Raji (cell line): Measurements from ENCODE around the gene PARD3B.

Experiments
- POLR2A ChIP-seq: IDR thresholded peaks from 2 replicates; pipeline ENCODE4 v1.6.1; 2011; ENCODE audit warnings: low read depth, low read length, control low read depth; ENCODE audit not compliant: insufficient read depth

Gene PARD3B

DNA sequence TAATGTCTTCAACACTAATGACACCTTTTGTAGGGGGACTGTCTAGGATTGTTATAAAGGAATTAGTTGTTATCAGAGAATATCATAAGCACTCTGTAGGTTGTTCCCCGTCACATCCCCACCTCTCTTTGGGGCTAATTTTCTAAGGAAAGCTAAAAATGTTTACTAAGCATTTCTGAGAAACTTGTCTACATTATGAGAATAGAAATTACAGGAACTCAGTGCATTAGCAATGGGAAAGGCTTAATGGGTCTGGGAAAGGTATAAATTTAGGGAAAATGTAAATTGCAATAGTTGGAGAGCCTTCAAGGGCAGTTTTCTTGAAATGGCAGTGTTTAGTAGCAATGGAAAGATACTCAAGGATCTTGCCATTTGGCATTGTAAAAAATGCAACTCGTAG, 879.8 kb downstream of the PARD3B start:
- TF ChIP-seq POLR2A: no peak

DNA sequence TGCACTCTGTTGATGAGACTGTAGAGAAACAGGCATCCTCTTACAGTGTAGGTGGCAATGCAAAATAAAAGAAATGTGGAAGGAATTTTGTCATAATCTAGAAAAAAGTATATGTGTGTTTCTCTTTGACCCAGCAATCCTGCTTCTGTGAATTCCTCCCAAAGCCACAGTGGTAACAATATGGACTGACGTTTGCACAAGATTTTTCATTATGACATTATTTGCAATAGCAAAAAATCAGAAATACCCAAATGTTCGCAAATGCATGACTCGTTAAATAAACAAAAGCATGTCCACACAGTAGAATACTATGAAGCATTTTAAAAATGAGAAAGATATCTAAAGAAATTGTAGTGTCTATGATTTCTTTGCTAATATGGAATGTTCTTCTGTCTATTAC, 881.8 kb downstream of the PARD3B start:
- TF ChIP-seq POLR2A: no peak

DNA sequence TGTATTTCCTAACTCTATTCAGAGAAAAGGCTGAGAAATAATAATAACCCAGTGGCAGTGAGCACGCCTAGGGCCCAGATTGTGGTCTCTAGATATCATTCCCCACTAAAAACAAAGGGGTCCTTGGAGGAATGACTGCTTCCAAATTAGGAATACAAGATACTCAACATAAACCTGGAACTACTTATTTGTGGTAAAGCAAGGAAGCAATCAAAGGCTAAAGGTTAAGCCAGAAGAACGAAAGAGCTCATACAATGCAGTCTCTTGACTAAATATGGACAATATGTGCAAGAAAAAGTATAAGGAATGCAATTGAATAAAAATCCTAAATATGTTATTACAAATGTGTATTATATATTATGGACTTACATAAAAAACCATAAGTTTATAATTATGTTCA, 883.5 kb downstream of the PARD3B start:
- TF ChIP-seq POLR2A: no peak

DNA sequence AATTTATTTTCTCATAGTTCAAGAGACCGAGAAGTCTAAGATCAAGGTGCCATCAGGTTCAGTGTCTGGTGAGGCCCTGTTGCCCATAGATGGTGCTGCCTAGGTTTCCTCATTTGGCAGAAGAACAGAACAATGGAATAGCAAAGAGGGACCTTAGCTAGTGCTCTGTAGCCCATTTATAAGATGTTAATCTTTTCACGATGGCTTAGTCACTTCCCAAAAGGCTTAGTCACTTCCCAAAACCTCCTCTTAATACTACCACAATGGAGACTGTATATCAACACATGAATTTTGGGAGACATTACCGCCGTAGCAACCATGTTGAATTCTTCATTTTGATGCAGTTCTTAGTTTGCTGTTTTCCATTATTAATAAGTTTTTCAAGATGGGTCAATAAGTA, 890.7 kb downstream of the PARD3B start:
- TF ChIP-seq POLR2A: no peak

DNA sequence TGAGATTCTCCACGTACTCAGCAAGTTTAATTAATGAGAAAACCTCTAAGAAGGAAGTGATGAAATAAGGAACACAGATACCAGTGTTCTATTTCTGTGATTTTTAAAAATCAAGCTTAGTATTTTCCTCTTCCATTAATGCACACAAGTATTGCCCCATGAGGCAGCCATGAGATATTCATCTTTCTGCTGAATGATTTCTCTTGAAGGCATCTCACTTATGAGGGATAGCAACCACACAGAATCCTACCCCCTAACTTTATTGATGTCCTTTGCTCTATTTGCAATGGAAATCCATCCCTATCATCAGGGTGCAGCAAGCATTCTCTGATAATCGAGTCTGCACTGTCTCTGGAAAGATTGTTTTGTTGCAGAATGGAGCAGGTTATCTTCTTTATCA, 893.0 kb downstream of the PARD3B start:
- no peak for TF ChIP-seq POLR2A

DNA sequence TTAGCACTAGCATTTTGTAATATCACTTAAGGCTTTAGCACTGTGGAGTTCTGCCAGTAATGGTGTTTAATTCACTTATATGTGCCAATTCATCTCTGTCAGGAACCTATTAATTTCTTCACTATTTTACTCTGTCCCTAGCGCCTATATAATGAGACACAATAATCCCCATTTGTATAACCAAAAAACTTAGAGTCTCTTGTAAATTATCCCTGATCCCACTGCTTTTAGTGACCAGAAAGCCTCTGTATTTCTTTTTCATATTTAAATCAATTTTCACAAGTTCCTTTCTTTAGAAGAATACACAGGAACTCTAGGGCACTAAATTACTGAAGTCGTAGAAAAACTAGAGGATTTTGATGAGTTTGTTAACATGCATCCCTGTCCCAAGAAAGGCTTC, 894.3 kb downstream of the PARD3B start:
- no peak for TF ChIP-seq POLR2A

DNA sequence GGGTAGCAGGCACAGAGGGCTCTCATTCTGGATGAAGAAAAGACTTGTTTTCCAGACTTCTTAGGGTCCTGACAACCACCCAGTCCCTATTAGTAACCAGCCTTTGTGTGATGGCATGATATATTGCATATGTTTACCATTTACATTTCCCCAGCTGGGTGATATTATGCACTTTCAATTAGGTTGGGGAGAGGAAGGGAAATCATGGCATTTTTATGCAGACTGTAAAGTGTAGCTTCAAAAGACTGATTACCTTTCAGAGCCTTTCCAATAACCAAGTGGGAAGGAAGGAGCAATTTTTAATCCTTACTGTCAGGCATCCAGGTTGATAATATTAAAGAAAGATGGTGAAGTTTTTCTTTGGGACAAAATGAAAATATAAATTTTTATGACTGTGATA, 896.2 kb downstream of the PARD3B start:
- no peak for TF ChIP-seq POLR2A

DNA sequence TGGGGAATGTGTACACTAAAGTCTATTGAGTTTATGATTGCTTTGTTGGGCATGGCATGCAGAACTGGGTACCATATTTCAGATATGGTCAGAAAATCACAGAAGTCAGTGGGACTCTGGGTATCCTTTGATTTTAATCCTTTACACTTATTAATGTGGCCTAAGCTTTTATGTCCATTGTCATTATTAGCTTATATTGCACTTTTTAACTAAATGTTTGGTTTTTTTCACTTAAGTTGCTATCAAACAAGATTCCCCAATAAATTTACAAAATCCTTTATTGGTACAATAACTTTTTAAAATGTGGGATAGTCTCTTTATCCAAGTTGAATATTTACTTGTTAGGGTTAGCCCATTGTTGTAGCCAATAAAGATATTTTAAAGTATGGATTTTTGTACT, 902.9 kb downstream of the PARD3B start:
- TF ChIP-seq POLR2A: no peak

DNA sequence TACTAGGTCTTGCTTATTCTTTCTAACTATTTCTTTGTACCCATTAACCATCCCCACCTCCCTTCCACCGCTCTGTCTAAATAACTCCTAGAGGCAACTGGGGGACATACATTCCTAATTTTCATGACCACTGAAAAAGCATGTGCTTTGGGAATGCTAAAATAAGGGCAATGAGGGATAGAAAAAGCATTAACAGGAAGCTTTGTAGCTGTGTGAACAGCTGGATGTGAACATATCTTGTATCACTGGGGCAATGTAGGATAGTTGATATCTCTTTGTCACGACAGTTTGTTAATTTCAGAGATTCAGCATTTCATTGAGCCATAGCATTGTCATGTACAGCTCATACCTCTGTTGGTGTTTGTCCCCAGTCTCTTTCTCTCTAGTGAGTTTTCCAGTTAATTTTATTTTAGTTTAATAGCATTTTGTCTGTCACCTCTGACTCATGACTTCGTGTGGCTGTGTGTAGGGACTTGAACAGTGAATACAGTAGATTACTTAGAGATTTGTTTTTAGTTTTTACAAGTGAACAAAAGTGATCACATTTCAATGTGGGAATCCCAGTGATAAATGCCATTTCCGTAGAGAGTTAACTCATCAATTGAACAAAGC, 906.7 kb downstream of the PARD3B start:
- TF ChIP-seq POLR2A: no peak

DNA sequence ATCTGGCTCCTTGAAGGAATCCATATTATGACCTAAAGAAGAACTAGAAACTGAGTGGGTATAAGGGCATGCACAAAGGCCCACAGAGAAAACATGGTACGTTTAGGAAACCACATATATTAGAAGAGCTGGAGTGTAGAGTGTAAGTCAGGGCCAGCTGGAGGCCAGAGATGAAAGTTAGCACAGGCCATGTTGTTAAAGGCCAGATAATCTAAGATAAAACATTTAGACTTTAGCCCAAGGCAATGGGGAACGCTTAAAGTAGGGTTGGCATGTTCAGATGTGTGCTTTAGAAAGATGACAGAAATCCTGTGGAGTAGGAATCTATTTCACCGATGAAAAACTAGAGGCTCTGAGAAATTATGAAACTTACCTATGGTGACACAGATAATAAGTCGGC, 907.9 kb downstream of the PARD3B start:
- no peak for TF ChIP-seq POLR2A

DNA sequence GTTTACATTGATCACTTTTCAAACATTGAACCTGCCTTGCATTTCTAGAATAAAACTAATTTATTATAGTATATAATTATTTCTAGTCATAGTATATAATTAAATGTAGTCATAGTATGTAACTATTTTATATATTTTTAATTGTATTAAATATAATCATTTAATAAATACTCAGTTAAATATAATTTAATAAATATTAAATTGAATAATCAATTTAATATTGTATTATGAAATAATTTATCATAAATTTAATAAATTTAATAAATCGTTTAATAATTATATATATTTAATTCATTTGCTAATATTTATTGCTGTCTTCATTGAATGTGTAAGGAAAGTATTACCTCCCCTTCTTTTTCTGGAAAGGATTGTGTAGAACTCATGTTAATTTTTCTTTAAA, 911.4 kb downstream of the PARD3B start:
- TF ChIP-seq POLR2A: no peak

DNA sequence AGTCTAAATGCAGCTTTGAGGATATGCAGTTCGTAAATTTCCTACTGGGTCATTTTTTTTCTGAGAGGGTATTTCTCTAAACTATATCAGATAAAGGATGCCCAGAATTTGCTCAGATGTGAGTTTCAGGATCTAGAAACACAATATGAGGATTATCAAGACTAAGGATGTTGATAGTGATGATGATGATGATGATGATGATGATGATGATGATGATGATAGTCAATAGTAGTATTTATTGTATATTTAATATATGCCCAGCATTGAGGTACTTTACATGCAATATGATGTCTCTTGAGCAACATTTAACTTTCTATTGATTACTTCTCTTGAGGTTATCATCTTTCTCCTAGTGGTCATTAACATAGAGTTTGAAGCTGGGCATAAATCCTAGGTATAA, 914.9 kb downstream of the PARD3B start:
- TF ChIP-seq POLR2A: no peak

DNA sequence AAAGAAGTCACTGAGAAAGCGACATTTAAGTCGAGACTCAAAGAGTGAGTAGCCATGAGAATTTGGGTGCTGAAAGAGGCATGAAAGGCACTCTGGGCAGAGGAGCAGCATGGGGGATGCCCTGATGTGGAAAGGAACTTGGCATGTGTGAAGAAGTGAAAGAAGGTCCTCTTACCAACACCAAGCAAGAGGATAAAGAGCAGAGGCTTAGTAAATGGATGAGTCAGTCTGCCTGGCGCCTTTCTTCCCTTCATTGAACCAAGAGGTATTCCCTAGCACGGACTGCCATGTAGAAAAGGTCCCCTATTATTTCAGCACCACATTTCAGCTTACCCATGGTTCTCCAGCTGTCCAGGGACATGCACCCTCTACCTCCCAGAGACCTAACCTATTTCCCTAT, 915.9 kb downstream of the PARD3B start:
- no peak for TF ChIP-seq POLR2A

DNA sequence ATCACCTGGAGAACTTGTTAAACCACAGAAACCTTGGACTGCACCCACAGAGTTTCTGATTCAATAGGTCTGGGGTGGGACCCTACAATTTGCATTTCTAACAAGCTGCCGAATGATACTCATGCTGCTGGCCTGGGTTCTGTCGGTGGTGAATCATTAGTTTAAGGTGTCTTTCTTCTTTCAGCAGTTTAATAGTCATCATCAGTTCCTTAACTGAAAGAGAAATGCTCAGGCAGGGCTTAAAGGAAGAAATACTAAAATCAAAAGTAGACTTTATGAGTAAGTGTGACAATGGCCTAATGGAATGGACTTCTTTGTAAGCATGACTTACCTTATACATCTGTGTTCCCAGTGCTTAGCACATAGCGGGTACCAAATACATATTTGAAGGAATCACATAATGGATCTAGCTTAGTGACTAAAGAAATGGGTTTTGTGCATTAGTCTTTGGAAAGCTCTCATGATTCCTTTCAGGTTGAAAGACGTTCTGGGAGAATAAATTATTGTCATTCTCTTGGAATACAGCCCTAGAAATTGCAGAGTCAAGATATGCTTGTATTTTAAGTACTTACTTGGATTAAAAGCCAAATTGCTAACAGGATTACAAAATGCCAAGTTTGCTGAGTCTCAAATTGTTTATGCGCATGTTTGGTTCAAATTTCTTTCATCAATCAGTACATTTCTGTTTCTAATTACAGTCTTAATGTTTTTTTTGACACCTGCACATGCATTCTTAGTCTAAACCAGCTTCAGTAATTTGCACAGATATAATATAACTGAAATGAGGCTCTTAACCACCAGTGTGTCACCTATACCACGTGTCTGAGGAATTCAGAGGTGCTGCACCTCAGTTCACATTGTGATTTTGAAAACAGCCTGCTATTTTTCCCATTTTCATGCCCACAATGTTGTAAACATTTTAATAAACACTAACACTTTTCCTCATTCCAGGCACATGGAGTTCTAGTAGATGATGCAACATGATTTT, 916.7 kb downstream of the PARD3B start:
- TF ChIP-seq POLR2A: no peak

DNA sequence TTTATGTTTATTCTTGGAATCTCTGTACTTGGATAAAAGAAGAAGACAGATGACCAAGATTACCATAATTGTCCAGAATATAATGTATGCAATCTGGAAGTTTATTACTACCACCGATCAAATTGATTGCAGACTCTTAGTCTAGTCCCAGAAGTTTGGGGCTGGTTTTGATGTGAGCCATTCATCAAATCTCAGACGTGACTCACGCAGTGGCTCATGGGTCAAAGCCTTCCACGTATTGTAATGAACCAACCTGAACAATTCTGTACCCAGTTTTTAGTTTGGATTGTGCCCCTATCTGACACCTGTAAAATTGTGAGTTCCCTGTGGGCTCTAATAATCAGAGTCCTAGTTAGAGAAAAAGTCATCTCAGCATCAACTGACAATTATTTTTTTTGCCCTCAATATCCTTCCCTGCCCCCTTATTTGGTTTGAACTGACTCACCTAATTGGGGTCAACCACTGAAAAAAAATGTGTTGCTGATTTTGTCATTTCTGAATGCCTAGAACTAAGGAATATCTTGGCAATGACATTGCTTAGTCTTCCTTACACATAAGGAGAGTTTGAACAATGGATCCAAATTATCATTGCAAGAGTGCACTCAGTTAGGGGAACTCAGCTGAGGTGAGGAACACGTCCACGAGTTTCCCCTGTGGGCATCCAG, 917.5 kb downstream of the PARD3B start:
- no peak for TF ChIP-seq POLR2A

DNA sequence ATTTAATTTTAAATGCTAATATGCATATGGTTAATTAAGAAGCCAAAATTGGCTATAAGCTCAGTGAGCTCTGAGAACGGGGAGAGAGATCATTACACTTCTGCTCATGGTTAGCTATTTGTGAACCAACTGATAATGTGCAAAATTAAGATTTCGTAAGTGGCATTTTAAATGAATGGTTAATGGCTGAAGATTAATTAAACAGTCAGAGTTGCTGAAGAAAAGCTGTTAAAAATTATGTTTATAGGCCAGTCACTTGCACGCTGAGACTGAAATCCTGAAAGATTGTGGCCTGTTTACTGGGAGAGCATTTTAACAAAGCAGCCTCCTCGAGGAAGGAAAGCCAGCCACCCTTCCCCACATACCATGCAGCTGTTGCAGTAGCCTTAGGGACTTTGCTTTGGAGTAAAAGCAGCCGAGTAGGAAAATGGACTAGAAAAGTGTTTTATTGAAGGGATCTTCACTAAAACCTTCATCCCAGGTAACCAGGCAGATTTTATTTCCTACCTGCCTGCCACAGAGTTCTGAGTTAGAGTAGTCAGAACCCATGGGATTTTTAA, 918.3 kb downstream of the PARD3B start:
- no peak for TF ChIP-seq POLR2A

DNA sequence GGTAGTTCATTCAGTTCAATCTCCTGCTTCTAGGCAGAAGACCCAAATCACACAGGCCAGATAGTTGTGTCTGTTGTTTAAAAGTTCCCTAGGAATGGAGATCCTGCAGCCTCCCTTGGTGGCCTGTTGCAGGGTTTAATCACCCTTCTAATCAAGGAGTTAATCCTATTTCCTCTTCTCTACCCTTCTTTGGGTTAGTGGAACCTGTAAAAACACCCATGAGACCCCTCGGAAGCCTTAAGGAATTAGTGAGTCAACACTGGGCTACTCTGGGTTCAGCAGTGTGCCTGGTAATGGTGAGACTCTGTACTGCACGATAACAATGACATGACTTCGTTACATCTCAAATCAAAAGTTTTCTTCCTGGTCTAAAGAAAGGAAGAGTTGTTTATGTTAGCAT, 919.4 kb downstream of the PARD3B start:
- no peak for TF ChIP-seq POLR2A
